ENCODE data around the gene CD300LD. TPM values are rescaled to one million over a fixed set of nuclear protein-coding genes. Genes with fewer than 3 reads are reported as not detected.

The CD300LD gene
- total and polyA plus RNA-seq, 2 of the 8 experiments (the other 6 are each of a cell fraction or from before 2014, with no cell fraction given), result not detected

GRCh38 chr17:74567397-74567796, 24.7 kb downstream of the CD300LD start, which contains the start of gene CD300H:
CD300H (minus strand) TSS chr17:74567509.
- Histone ChIP-seq H3K18ac (ENCODE audit: extremely low read depth, low read length) (no peak within 1 kb of the TSS), H3K56ac (replicated peaks; ENCODE audit: insufficient read length, low read depth, low read length) (peak within 1 kb of the TSS; percentile 95), H4K91ac (replicated peaks; ENCODE audit: insufficient read length, low read length) (peak within 1 kb of the TSS; percentile 87), H2BK120ac (replicated peaks; ENCODE audit: low read depth, low read length) (no peak within 1 kb of the TSS), H2AFZ (ENCODE audit: low read length) (no peak within 1 kb of the TSS), H3K4me3 (ENCODE audit: extremely low read depth in 1 of 4, insufficient read depth in 2 of 4, low read depth in 3 of 4, low read length in 4 of 4) (no peak within 1 kb of the TSS), H3K27me3 (replicated peaks in 1 of 4; ENCODE audit: control insufficient read depth in 3 of 4, extremely low read depth in 1 of 4, insufficient read depth in 3 of 4, low read length in 3 of 4) (peaks cover 0 to 2% (median under 1%) of the 10 kb centered on the region in 4 experiments; a peak in 1 of 7 replicates), H2BK20ac (ENCODE audit: low read length) (0 out of 2 replicates have a peak within 1 kb of the TSS, but pooled peaks have one; percentile 43), H3K79me1 (ENCODE audit: low read depth, low read length) (peaks cover 7% of the 10 kb centered on the region), H3K36me3 (ENCODE audit: control insufficient read depth in 2 of 4, insufficient read depth in 4 of 4, low read length in 3 of 4) (no peaks in the 10 kb centered on the region), H3K4me2 (ENCODE audit: insufficient read depth in 1 of 2, low read depth in 2 of 2, low read length in 2 of 2) (no peak within 1 kb of the TSS), H3K4ac (replicated peaks; ENCODE audit: insufficient read length, low read depth, low read length) (no peak within 1 kb of the TSS), H3K79me2 (ENCODE audit: control insufficient read depth in 1 of 2, insufficient read depth in 2 of 2, low read length in 2 of 2) (no peaks in the 10 kb centered on the region; a peak in 1 of 4 replicates), H3K4me1 (replicated peaks in 1 of 4; ENCODE audit: control insufficient read depth in 3 of 4, insufficient read depth in 4 of 4, low read length in 3 of 4) (peaks cover 0 to 3% (median 2%) of the 10 kb centered on the region in 4 experiments; a peak in 3 of 7 replicates), H3K14ac (ENCODE audit: insufficient read length) (no peak within 1 kb of the TSS), H3K9me3 (ENCODE audit: insufficient read depth in 2 of 2, low read depth in 1 of 2, low read length in 1 of 2) (no peaks in the 10 kb centered on the region), H3K27ac (ENCODE audit: low read depth, low read length) (no peak within 1 kb of the TSS), H2AK5ac (ENCODE audit: low read depth, low read length) (peak within 1 kb of the TSS; percentile 79), H4K8ac (ENCODE audit: extremely low read depth, insufficient read depth, low read length) (0 out of 2 replicates have a peak within 1 kb of the TSS, but pooled peaks have one; percentile 1), H2BK12ac (ENCODE audit: low read depth, low read length) (peak within 1 kb of the TSS; percentile 91; the same call in 1 of the 2 replicates), H3K23me2 (ENCODE audit: low read depth, low read length) (peaks cover 16% of the 10 kb centered on the region), H4K5ac (ENCODE audit: insufficient read length, low read depth, low read length) (no peak within 1 kb of the TSS), H3K9ac (replicated peaks in 1 of 4; ENCODE audit: extremely low read depth in 1 of 4, low read depth in 3 of 4, low read length in 3 of 4) (no peak within 1 kb of the TSS), H2BK5ac (ENCODE audit: low read depth, low read length) (no peak within 1 kb of the TSS; the same call in 1 of the 2 replicates), H3K23ac (ENCODE audit: insufficient read length) (no peak within 1 kb of the TSS), H2BK15ac (ENCODE audit: low read length) (peak within 1 kb of the TSS; percentile 23; the same call in 1 of the 2 replicates), H4K20me1 (replicated peaks in 1 of 2; ENCODE audit: control insufficient read depth in 1 of 2, insufficient read depth in 2 of 2, low read length in 2 of 2) (peaks cover 0 to 13% of the 10 kb centered on the region in 2 experiments)
- DNase-seq (ENCODE audit: low read depth in 1 of 2, low spot score in 2 of 2), result no peak
- ChIA-PET POLR2A (ENCODE audit: partially characterized antibody) (no interaction called here), CTCF (ENCODE audit: partially characterized antibody) (interaction anchor here (0.7 to 4.2 kb wide), 17 partner anchors 10 to 859 kb away, joined by 3 to 33 read pairs (median 7); partner anchors contain the start of gene CD300LD)
- FAIRE-seq, result no peak
- 78% methylated on average over 2 of the region's 2 CpGs; no CpG with 5 or more reads in 1 of the 2 experiments for WGBS, 2 experiments (ENCODE audit: extremely low coverage in 1 of 2, insufficient coverage in 1 of 2, insufficient read length in 1 of 2, insufficient replicate concordance in 2 of 2, low coverage in 1 of 2, low lambda C conversion rate in 2 of 2, missing lambda C conversion rate in 1 of 2)
- no peak for TF ChIP-seq SP4 (IDR thresholded peaks at IDR 0.05; ENCODE audit: low read length)
- no peak for TF ChIP-seq SRF (IDR thresholded peaks at IDR 0.05; ENCODE audit: low read depth, low read length)
- TF ChIP-seq EP300 (IDR thresholded peaks at IDR 0.05; ENCODE audit: borderline replicate concordance in 1 of 2, low read depth in 2 of 2, low read length in 2 of 2), result no peak
- no peak for TF ChIP-seq GABPA (IDR thresholded peaks at IDR 0.05; ENCODE audit: borderline replicate concordance, insufficient read depth, low read length)
- TF ChIP-seq, protein P1, sequence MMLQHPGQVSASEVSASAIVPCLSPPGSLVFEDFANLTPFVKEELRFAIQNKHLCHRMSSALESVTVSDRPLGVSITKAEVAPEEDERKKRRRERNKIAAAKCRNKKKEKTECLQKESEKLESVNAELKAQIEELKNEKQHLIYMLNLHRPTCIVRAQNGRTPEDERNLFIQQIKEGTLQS (IDR thresholded peaks at IDR 0.05; ENCODE audit: insufficient read depth, low read depth, low read length), result no peak
- TF ChIP-seq TCF12 (IDR thresholded peaks at IDR 0.05; ENCODE audit: low read depth, low read length), result no peak
- TF ChIP-seq NRF1 (IDR thresholded peaks at IDR 0.05; ENCODE audit: low read depth, low read length), result no peak
- TF ChIP-seq RAD21 (IDR thresholded peaks at IDR 0.05 in 1 of 2, conservative IDR thresholded peaks at IDR 0.05 in 1 of 2; ENCODE audit: low read depth in 2 of 2, low read length in 2 of 2), result no peak
- no peak for TF ChIP-seq GTF2F1 (IDR thresholded peaks at IDR 0.05; ENCODE audit: borderline replicate concordance, low read depth, low read length)
- TF ChIP-seq RBBP5 (IDR thresholded peaks at IDR 0.05; ENCODE audit: borderline replicate concordance, low read depth, low read length), result no peak
- TF ChIP-seq PHF8 (conservative IDR thresholded peaks at IDR 0.05; ENCODE audit: low read depth, low read length), result no peak
- TF ChIP-seq BCL11A (IDR thresholded peaks at IDR 0.05; ENCODE audit: low read depth in 2 of 2, low read length in 2 of 2), result no peak

All from H1 (cell line).